GM23338 (cell line): Measurements from ENCODE around the gene CXXC5.

Experiments
- CTCF ChIP-seq, 2 experiments: fragments of 200-600 bp in 1 of 2; sonication (generic) in 1 of 2; conservative IDR thresholded peaks; 2 replicates each; pipeline versions ENCODE4 v1.5.1 to v1.6.1; 2016 to 2017; ENCODE audit warnings: antibody characterized with exemption in 2 of 2, low read depth in 2 of 2, mild to moderate bottlenecking in 2 of 2, moderate library complexity in 1 of 2
- ETS1 ChIP-seq: IDR thresholded peaks from 2 replicates; pipeline ENCODE4 v1.6.1; 2016; ENCODE audit warnings: antibody characterized with exemption
- EZH2phosphoT487 ChIP-seq: fragments of 200-600 bp; sonication (generic); IDR thresholded peaks from one replicate; pipeline ENCODE4 v1.8.1; 2018; ENCODE audit warnings: antibody characterized with exemption; ENCODE audit not compliant: unreplicated experiment
- POLR2AphosphoS5 ChIP-seq: IDR thresholded peaks from 2 replicates; pipeline ENCODE4 v1.6.1; 2016; ENCODE audit warnings: antibody characterized with exemption, low read depth

GRCh38 chr5:139696894-139697658 is 48.9 kb downstream of the CXXC5 start:
- TF ChIP-seq CTCF (conservative IDR thresholded peaks at IDR 0.05; ENCODE audit: low read depth in 2 of 2) (no peak), EZH2phosphoT487 (no peak), ETS1 (no peak), POLR2AphosphoS5 (peak; percentile 43)
